B cell (primary cell): ENCODE results near the gene MMP12.

Source experiments
- CTCF ChIP-seq: fragments of 200-600 bp; IDR thresholded peaks from one replicate; pipeline ENCODE4 v1.8.0; 2022; ENCODE audit warnings: antibody characterized with exemption, mild to moderate bottlenecking
- EZH2 ChIP-seq: IDR thresholded peaks from 2 replicates; pipeline ENCODE4 v1.6.1; 2012; ENCODE audit warnings: borderline replicate concordance, low read depth, mild to moderate bottlenecking, moderate library complexity, low read length; ENCODE audit not compliant: insufficient read depth, poor library complexity, severe bottlenecking

DNA sequence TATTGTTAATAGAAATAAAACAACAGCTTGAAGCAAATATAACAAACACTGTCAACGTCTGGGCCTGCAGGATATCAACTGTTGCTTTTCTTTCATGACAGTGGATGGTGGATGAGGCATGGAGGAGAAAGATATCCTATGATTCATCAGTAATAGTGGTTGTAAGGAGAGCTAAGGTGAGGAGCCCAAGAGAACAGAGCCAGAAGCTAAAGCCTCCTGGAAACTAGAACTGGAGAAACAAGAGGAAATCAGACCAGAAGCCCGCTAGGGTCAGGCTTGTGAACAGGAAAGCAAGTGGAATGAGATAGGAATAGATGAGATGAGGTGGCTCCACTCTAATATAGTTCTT is 37.7 kb upstream of the MMP12 start:
- TF ChIP-seq CTCF = no peak
- no peak for TF ChIP-seq EZH2
